ENCODE results near the gene PKD1L1. TPM values are rescaled to one million over a fixed set of nuclear protein-coding genes. Genes with fewer than 3 reads are reported as not detected.

Gene PKD1L1
- total RNA-seq, 1 experiment from 2014 or later, result not detected

- POLR2A ChIA-PET, result no interaction called here
- intact Hi-C loops (cut with micrococcal nuclease), result no loop called here
- no peak for DNase-seq (ENCODE audit: unreplicated experiment)
- Mint-ChIP-seq H3K4me3 (ENCODE audit: unreplicated experiment) (no peak overlapping the region), H3K27me3 (ENCODE audit: insufficient read depth, unreplicated experiment) (no peaks in the 10 kb centered on the region), H3K4me1 (ENCODE audit: insufficient read depth, unreplicated experiment) (peaks cover 5% of the 10 kb centered on the region), H3K27ac (ENCODE audit: low read depth, unreplicated experiment) (no peak overlapping the region), H3K9me3 (ENCODE audit: unreplicated experiment) (peaks cover 7% of the 10 kb centered on the region), H3K36me3 (ENCODE audit: insufficient read depth, unreplicated experiment) (no peaks in the 10 kb centered on the region)
- TF ChIP-seq, protein P1, sequence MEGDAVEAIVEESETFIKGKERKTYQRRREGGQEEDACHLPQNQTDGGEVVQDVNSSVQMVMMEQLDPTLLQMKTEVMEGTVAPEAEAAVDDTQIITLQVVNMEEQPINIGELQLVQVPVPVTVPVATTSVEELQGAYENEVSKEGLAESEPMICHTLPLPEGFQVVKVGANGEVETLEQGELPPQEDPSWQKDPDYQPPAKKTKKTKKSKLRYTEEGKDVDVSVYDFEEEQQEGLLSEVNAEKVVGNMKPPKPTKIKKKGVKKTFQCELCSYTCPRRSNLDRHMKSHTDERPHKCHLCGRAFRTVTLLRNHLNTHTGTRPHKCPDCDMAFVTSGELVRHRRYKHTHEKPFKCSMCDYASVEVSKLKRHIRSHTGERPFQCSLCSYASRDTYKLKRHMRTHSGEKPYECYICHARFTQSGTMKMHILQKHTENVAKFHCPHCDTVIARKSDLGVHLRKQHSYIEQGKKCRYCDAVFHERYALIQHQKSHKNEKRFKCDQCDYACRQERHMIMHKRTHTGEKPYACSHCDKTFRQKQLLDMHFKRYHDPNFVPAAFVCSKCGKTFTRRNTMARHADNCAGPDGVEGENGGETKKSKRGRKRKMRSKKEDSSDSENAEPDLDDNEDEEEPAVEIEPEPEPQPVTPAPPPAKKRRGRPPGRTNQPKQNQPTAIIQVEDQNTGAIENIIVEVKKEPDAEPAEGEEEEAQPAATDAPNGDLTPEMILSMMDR (IDR thresholded peaks at IDR 0.05; ENCODE audit: unreplicated experiment), result no peak
- CTCF ChIA-PET, result no interaction called here
- BruUV-seq (replicated peaks), result no TSS peak
Measured at GRCh38 chr7:47747160-47747559, 201.1 kb downstream of the PKD1L1 start.

DNA sequence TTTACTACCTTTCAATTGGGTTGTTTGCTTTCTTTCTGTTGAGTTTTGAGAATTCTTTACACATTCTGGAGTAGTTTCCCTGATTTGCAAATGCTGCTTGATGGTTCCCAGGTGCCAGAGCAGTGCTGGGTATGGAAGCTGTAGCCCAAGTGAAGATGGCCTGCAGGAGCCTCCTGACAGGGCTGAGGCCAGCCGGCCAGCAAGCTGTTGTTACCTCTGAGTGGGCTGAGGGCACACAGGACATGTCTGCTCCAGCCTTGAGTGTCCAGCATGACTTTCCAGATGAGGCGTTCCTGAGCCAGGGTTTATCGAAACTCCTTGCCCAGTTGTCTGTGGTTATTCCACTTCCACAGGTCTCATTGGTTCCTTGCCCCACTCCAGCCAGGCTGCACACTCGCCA is 201.8 kb downstream of the PKD1L1 start:
- TF ChIP-seq, protein P1 (IDR thresholded peaks at IDR 0.05; ENCODE audit: unreplicated experiment), result no peak
- POLR2A ChIA-PET, result no interaction called here
- peaks cover 7% of the 10 kb centered on the region for H3K9me3 Mint-ChIP-seq (ENCODE audit: unreplicated experiment)
- intact Hi-C loops (cut with micrococcal nuclease), result no loop called here
- H3K36me3 Mint-ChIP-seq (ENCODE audit: insufficient read depth, unreplicated experiment), result no peaks in the 10 kb centered on the region
- BruUV-seq (replicated peaks), result no TSS peak
- H3K4me1 Mint-ChIP-seq (ENCODE audit: insufficient read depth, unreplicated experiment), result peaks cover 5% of the 10 kb centered on the region
- H3K27ac Mint-ChIP-seq (ENCODE audit: low read depth, unreplicated experiment), result no peak overlapping the region
- CTCF ChIA-PET, result interaction anchor here (0.7 kb wide), 1 partner anchor 162 kb away, joined by 3 read pairs; no protein-coding TSS in a partner anchor
- H3K4me3 Mint-ChIP-seq (ENCODE audit: unreplicated experiment), result no peak overlapping the region
- no peak for DNase-seq (ENCODE audit: unreplicated experiment)
- H3K27me3 Mint-ChIP-seq (ENCODE audit: insufficient read depth, unreplicated experiment), result no peaks in the 10 kb centered on the region

DNA sequence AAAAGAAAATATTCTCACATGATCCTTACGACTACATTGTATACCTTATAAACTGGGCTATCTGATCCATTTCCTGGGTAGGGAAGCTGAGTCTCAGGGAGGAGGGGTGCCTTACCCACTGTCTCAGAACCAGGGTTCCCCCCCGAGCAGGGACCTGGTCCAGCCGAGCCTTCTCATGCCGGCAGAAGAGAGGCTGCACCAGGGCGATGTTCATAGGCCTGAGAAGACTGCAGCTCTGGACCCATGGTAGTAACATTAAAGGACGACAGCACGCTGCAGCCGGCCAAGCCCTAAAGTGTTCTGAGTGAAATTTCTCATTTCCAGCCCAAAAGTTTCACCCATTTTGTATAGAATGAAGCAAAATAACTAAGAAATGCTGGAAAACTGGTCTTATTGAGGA is 203.4 kb downstream of the PKD1L1 start:
- no peak for DNase-seq (ENCODE audit: unreplicated experiment)
- Mint-ChIP-seq H3K27ac (ENCODE audit: low read depth, unreplicated experiment) (no peak overlapping the region), H3K9me3 (ENCODE audit: unreplicated experiment) (no peaks in the 10 kb centered on the region), H3K4me1 (ENCODE audit: insufficient read depth, unreplicated experiment) (no peaks in the 10 kb centered on the region), H3K4me3 (ENCODE audit: unreplicated experiment) (no peak overlapping the region), H3K36me3 (ENCODE audit: insufficient read depth, unreplicated experiment) (no peaks in the 10 kb centered on the region), H3K27me3 (ENCODE audit: insufficient read depth, unreplicated experiment) (no peaks in the 10 kb centered on the region)
- ChIA-PET CTCF (no interaction called here), POLR2A (interaction anchor here (1.7 kb wide), 1 partner anchor 11 kb away, joined by 3 read pairs; no protein-coding TSS in a partner anchor)
- no TSS peak for BruUV-seq (replicated peaks)
- intact Hi-C loops (cut with micrococcal nuclease), result no loop called here
- TF ChIP-seq, protein P1 (IDR thresholded peaks at IDR 0.05; ENCODE audit: unreplicated experiment), result no peak

DNA sequence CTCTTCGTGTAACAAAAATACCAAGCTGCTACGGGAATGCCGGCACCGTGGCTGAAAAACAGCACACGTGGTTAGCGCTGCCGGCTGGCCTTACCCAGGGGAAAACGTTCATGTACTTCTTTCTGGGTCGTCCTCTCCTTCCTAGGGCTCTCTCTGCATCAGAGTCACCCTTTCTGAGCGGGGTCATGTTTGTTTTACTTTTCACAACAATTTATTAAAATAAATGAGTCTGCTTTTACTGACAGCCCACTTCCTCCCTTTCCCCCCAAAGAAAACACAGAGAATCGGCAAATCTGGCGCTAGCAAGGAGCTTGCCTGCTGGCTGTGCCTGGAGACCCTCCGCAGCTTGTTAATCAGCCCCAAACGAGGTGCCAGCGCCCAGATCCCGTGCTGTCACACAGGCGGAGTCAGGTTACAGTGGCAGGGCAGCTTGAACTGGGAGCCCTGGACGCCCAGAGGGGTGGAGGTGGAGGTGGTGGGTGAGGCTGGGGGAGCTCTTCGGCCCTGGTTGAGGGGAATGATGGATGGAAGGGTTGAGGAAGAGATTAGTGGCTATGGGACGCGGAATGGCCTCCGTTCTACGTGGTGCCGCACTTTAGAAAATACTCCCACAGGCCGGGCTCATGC is 204.2 kb downstream of the PKD1L1 start:
- no peak for DNase-seq (ENCODE audit: unreplicated experiment)
- Mint-ChIP-seq H3K36me3 (ENCODE audit: insufficient read depth, unreplicated experiment) (no peaks in the 10 kb centered on the region), H3K9me3 (ENCODE audit: unreplicated experiment) (no peaks in the 10 kb centered on the region), H3K27me3 (ENCODE audit: insufficient read depth, unreplicated experiment) (no peaks in the 10 kb centered on the region), H3K4me1 (ENCODE audit: insufficient read depth, unreplicated experiment) (no peaks in the 10 kb centered on the region), H3K4me3 (ENCODE audit: unreplicated experiment) (no peak overlapping the region), H3K27ac (ENCODE audit: low read depth, unreplicated experiment) (no peak overlapping the region)
- intact Hi-C loops (cut with micrococcal nuclease), result no loop called here
- ChIA-PET POLR2A (interaction anchor here (1.7 kb wide), 1 partner anchor 10 kb away, joined by 3 read pairs; no protein-coding TSS in a partner anchor), CTCF (interaction anchor here (0.7 kb wide), 1 partner anchor 349 kb away, joined by 3 read pairs; no protein-coding TSS in a partner anchor)
- BruUV-seq (replicated peaks), result no TSS peak
- TF ChIP-seq, protein P1 (IDR thresholded peaks at IDR 0.05; ENCODE audit: unreplicated experiment), result no peak

All from MCF 10A (cell line).